ENCODE data around the gene CKLF. TPM values are rescaled to one million over a fixed set of nuclear protein-coding genes. Genes with fewer than 3 reads are reported as not detected.

The CKLF gene
- total RNA-seq, 1 donor from 2014 or later = 25.4 TPM

DNA sequence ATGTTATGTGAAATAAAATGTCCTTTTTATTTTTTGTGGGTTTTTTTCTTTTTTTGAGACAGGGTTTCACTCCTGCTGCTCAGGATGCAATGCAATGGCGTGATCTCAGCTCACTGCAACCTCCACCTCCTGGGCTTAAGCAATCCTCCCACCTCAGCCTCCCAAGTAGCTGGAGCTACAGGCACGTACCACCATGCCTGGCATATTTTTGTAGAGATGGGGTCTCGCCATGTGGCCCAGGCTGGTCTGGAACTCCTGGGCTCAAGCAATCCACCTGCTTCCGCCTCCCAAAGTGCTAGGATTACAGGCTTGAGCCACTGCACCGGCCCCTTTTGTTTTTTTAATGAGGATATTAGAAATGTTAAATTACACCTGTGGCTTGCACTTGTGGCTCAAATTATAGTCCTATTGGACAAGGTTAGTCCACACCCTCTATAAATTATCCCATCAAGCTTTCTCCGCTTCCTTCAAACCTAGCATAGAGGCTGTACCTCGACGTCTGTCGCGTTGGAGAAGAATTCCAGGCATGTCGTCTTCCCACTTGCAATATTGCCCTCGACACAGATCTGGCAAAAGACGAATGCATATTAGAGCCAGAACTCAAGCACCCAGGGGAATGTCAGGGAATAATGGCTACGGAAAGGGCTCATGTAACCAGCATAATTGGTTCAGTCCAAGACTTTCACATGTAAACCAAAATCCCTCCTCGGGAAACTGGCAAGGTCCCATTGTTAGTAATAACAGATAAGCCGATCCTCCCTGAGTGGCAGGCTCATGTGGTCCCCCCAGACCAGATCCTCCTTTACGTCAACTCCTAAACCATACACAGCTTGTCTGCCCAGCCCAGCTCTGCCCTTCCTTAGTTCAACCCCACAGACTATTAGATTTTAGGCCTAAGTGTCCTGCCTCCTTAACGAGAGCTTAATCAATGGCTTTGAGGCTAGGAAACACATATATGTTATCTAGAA lies 10.7 kb upstream of the CKLF start:
- DNase-seq (ENCODE audit: low read depth) = no peak

DNA sequence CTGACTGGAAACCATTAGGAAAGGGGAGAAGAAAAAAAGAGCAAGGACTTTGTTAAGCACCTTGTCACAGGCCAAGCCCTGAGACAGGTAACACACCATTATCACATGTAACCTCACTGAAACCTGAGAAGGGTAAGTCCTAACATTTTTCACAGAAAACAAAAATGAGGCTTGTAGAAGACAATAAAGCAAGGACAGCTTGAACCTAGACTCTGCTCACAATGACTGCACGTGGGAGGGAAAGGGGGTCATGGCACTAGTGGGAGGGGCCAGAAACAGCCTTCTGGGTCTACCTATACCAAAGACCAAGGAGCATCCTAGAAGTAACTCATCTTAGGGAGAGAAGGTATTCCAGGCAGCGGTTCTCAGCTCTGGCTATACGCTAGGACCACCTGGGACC lies 10.0 kb upstream of the CKLF start:
- no peak for DNase-seq (ENCODE audit: low read depth)

DNA sequence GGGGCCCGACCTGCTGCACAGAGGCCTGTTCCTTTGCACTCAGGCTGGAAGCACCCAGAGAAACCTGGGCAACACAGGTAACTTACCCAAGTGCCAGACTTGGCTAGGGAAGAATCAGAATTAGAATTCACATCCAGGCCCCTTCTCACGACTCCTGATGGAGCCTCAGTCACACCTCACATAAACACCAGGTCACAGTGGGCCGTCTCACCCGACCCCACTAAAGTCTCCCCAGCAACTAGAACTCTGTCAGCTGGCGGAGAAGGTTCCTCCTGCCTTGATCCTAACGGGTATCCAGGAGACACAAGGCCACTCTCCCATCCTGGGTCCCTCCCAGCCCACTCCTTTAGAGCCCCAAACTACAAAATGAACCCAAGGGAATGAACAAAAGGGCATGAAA lies 8.8 kb upstream of the CKLF start:
- no peak for DNase-seq (ENCODE audit: low read depth)

DNA sequence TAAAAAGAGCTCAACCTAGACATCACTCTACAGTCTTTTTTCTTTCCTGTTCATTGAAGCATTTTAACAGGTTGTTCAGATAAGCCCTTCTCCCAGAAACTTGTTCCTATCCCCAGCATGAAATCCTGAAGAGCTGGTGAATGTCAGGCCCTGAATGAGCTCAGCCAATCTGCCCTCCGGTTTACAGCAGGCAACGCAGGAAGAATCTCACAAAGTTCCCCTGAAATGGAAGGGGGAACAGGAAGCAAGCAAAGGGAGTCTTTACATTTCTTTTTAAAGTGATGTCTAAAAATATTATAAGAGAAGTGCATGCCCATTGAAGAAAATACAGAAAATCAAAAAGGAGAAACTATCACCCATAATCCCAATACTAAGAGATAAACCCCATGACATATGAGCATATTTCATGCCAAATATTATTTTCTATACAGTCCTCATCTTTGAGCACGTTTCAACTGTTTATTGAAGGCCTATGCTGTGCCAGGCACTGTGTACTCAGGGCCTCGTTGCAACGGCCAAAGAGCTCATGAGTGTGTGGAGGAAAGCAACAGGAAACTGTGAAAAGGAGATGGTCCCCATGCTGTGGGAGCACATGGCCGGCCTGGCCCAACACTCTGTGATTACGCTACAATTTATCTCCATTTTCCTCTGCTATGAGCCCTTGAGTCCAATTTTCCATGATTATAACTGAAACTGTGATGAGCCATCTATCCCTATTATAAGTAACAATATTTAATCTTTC lies 8.2 kb upstream of the CKLF start:
- DNase-seq (ENCODE audit: low read depth) = no peak

DNA sequence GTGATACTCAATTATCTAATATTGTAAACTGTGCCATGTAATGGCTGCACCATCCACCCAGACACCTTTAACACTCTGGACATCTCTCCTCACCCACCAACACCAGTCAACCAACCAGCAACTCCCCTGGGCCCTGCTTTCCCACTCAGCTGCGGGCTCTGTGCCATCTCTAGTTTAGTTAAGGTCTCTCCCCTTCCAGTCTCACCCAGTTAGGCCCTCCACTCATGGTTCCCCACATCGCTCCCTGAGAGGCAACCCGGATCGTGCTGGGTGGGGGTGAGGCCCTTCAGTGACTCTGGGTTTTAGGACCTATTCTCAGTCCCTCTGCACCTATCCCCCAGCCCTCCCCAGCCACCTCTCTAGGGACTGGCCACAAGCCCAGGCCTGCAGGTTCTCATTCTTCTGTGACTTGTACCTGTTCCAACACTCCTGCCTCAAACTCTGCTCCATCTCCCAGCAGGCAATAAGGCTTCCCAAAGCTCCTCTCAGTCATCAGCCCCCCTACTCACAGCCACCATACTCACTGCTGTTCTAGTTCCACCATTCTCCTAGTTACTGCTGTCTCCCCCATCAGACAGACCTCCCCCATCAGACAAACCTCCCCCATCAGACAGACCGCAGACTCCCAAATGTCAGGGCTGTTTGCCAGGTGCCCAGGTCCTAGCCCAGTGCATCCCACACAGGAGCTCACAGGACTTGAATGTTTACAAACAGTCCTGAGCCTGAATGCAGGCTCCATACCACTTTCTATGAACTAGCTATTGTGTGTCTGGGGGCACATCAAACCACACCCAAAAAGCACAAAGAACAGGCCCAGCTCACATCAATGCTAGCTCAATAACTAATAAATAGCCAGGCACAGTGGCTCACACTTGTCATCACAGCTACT lies 5.0 kb upstream of the CKLF start:
- DNase-seq (ENCODE audit: low read depth) = no peak

DNA sequence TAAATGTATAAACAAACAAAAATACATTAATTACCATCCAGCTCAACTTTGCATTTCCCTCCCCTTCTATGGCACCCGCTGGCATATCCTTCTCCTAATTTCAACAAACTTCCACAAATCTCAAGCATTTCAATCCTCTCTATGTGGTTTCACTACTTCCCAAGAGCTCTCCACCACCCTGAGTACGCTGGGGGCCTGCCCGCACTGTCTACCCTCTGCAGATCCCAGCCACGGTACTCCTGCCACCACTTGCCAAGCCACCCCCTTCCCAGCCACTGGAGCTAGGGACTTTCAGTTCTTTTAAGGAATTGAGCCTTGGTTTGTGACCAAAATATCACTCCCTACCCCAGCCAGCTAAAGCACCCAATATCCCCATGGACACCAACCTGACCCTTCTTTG lies 4.3 kb upstream of the CKLF start:
- DNase-seq (ENCODE audit: low read depth) = no peak

DNA sequence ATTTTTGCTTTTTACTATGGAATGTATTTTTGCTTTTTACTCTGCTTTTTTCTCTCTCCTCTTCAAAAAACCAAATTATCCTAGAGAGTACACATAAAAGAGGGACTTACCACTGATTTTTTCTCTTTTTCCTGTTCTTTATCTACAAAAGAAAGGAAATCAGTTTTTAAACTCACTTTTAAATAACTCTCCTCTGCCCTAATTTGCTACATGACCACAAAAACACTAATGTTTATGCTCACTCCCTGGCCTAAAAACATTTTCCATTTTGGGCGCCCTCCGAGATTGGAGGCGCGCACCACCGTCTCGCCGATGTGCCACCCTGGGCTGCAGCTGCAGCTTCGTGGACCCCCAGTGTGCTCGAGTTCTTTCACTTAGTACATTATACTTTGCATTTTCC lies 3.5 kb upstream of the CKLF start:
- no peak for DNase-seq (ENCODE audit: low read depth)

DNA sequence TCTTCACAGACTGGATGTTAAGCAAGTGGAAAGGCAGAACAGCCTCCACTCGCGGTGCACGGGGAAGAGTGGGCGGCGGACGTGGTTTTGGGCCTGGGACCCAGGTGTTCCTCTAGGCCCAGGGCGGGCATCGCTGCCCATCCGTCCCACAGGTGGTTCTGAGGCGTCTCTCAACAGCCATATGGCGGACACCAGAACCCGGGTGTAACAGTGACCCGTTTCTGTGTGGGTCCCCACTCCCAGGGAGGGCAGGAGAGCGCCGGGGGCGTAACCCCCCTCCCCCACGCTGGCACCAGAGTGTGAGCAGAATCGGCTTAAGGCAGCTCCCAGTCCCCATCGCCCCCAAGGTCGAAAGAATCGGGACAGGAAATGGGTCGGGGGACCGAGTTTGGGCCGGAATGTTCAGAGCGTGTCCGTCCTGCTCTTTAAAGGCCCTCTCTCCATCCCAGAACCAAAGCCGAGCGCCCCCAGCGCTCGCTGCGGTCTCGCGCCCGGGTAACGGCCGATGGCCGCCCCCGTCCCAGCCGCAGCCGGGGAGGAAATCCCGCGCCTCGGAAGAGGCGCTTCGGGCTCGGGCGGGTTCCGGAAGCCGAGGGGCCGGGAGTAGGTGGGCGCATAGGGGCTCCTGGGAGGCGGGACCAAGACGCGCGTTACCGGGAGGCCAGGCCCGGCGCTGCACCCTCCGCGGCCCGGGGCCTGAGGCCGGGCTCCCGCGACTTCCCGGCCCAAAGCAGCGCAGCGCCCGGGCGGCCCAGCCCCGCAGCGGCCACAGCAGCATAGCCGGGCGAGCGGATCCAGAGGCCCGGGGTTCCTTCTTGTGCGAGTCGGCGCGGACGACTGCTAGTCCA lies 2.9 kb upstream of the CKLF start, which contains the start of gene TK2:
TSS of gene TK2 (minus strand) at position 839 of the 848 bp plus-strand sequence. CDS start at position 778, 61 bp downstream.
- peak; percentile 79 for DNase-seq (ENCODE audit: low read depth)

DNA sequence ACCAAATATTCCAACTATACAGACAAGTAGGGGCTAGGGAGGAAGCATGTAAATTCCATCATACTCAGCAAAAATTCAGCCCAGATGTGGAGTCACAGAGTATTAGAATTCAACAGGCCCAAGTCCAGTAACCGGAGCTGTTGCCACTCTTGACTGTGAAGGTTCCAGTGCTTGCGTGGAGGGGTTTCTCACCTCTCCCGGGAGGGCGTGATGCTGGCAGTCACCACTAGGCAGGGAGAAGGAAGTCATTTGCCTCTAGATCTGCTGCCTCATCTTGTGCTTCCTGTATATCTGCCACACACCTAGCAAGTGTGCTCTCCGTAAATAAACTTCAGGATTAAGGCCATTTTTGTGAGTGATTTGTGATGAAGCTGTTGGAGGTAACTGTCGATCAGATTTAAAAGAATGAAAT lies 1.0 kb upstream of the CKLF start:
- peak; percentile 37 for DNase-seq (ENCODE audit: low read depth)

DNA sequence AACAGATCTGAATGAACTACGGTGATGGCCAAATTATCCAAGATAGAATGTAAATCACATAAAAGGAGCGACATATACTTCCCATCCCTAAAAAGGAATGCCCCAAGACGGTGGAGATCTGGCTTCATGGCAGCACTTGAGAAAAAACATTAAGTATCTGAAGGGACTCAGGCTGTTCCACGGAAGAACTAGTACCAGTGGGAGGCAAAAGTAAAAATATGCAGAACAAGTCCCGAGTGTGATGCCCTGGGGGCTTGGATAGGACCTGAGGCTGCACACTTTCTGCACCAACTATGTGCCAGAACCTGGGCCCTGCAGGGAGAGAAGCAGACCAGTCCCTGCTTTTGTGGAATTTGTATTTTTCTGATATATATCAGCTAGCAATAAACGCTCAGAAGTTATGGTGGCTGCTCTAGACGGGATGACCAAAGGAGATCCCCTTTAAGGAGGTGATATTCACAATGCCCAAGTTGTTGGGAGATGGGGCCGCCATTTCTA lies 539 bp upstream of the CKLF start:
- no peak for DNase-seq (ENCODE audit: low read depth)

DNA sequence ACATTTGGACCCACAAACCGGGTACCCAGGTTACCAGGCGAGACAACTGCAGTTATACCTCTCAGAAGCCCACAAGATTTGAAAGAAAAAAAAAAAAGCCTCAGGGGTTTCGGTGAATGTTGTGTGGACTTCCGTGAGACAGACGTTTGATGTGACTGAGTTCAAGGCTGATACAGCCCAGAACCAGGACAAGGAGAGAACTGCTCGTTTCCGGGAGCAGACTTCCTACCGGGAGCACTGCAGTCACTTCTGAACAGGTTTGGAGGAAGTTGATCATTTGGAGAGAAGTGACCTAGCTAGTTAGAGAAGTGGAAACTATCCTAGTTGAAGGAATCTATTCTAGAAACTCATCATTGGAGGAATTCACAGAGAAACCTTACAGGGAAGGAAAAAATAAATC lies 847 bp downstream of the CKLF start:
- DNase-seq (ENCODE audit: low read depth) = no peak

DNA sequence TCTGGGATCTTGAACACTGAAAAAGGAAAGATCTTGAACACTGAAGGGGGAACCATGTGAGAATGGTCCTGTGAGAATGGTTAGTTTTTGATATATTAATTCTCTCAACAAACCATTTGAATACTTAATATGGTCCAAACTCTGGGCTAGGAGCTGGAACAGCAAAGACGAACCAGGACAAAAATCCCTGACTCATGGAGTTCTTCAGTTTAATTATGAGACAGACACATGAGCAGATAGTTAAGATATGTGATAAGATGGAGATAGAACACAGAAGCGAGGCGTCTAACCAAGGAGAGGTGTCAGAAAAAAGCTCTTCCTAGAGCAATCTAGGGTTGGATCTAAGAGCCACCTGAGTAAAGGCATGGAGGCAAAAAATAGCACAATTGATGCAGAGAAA lies 1.6 kb downstream of the CKLF start:
- DNase-seq (ENCODE audit: low read depth) = no peak

DNA sequence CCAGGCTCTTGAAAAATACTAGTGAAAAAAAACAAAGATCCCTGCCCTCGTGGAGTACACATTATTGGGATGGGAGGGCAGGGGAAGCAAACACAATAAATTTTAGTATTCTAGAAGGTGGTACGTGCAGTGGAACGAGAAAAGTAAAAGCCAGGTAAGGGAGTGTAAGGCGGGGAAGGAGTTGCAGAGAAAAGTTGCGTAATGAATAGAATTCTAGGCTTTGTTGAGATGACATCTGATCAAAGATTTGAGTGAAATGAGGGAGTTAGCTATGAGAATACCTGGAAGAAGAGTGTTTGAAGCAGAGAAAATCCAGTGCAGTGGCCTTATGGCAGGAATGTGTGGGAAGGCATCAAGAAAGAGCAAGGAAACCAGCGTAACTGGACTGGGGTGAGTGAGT lies 2.1 kb downstream of the CKLF start:
- DNase-seq (ENCODE audit: low read depth) = no peak

DNA sequence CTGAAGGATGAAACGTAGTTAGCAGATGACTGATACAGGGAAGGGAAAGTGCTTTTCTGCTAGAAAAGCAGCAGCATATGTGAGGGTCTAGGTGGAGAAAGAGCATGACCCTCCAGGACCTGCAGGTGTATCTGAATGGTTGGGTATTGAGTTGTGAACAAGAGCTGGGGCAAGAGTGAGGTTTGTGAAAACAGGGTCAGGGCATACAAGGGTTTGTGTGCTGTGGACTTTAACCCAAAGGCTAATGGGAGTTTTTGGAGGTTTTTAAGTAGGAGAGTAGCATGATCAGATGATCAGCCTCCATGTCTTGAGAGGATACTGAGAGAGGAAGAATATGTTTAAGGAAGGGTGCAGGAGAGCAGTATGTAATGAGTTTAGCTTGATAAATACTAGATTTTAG lies 7.7 kb downstream of the CKLF start:
- no peak for DNase-seq (ENCODE audit: low read depth)

DNA sequence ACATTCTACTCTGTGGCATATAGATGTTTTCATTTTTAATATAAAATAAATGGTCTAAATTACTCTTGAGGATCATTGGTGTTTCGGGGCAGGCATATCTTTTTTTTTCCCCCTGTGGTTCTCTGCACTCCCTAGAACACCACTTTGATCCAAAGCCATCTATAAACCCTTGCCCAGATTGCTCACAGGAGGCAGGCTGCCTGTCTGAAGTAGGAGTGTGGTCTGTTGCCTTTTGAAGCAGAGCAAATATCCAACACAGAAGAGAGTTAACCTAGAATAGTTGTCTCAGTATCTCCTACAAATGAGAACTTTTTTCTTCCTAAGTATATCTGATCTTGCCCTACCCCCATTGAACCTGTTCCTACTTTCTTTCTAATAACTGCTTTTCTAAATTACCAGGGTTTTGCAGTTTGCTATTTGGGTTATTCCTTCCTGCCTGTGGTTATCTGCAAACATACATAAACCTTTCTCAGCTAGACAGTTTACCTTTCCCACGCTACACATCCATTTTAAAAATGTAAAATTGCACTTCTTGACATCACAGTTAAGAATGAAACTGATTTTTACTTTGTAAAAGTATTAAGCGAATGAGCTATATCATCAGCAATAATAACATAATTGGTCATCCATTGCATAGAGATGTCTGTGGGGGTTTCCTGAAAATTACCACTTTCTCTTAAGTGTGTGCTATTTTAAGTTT lies 9.2 kb downstream of the CKLF start:
- no peak for DNase-seq (ENCODE audit: low read depth)

DNA sequence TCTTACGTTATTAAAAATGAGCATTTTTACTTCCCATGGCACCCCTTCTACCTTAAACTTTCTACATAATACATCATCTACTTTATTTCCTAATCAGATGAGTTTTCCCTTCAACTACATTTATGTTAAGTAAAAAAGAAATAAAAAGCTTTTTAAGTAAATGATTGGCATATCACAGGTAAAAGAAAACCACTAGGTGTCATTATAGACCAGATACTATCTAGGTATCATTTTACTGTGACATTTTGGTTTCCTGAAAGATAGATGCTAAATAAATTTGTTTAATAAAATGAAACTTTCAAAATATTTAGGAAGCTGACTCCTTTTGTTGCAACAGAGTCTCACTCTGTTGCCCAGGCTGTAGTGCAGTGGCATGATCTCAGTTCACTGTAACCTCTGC lies 10.0 kb downstream of the CKLF start:
- no peak for DNase-seq (ENCODE audit: low read depth)

DNA sequence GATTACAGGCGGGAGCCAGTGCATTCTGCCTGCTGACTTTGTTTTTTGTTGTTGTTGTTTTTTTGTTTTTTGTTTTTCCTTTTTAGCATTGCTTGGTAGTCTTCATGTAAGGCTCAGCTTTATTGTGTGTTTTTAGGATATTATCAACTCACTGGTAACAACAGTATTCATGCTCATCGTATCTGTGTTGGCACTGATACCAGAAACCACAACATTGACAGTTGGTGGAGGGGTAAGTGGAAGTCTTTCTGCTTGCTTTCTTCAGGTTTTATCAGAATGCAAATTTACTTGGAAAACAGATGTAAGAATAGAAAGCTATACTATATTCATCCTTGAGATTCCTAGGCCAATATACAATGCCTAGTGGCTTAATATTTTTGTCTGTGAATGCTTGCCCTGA lies 10.6 kb downstream of the CKLF start:
- DNase-seq (ENCODE audit: low read depth) = no peak

DNA sequence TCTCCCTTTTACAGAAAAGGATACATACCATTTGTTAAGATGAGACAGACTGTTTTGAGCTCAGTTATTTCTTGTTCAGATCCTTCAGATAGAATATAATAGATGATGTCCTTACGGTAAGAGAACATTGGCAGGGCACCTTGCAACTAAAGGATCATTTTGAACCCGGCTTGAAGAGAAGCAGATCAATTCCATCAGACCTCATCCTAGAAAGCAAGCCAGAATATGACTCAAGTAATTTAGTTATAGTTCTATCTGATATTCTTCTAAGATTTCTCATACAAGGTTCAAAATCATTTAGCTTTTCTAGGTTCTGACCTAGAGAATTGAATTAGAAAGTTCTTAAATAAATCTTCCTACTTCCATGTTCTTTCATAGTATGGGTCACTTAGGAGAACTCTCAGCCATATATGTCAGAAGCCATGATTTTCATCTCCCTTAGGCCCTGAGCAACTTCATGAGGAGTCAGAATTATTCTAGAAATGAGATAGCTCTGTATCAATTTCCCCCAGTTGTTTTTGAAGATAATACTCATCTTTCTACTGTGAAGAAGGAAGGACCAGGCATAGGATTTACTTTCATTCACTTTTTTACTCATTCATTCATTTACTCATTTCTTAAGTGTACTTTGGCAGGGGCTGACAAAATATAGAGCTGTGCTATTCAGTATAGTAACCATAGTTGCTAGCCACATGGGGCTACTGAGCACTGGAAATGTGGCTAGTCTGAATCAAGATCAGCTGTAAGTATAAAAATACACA lies 11.4 kb downstream of the CKLF start:
- no peak for DNase-seq (ENCODE audit: low read depth)

All from myocyte (in vitro differentiated cells).